Measurements from ENCODE around the gene SMG1. TPM values are rescaled to one million over a fixed set of nuclear protein-coding genes. Genes with fewer than 3 reads are reported as not detected.
A peak's percentile ranks its signal among the peaks of the same experiment; 100 is the strongest.
"Not testable (repeated sequence)": the region's sequence is repeated elsewhere in the genome, so short reads cannot be mapped to it uniquely, and the experiment has no call there.

The SMG1 gene
- total RNA-seq, 2 experiments from 2014 or later = 120 to 127 TPM

GRCh38 chr16:18877259-18877658, 48.9 kb downstream of the SMG1 start:
- POLR2A ChIA-PET = not testable (repeated sequence)

GRCh38 chr16:18876301-18876700, 49.9 kb downstream of the SMG1 start:
- POLR2A ChIA-PET, H3K4me3 Mint-ChIP-seq: not testable (repeated sequence)

More at GRCh38 chr16:18877259-18877658, 48.9 kb downstream of the SMG1 start:
- H3K27ac Mint-ChIP-seq; H3K9me3 Mint-ChIP-seq; H3K4me3 ChIP-seq (ENCODE audit: low read length); H3K4me3 Mint-ChIP-seq; ATAC-seq (ENCODE audit: poor library complexity); H3K27me3 Mint-ChIP-seq; H3K27me3 ChIP-seq (ENCODE audit: control insufficient read depth in 1 of 2, insufficient read depth in 2 of 2, low read length in 2 of 2); intact Hi-C loops (cut with DNase I, micrococcal nuclease); H3K9me3 ChIP-seq (ENCODE audit: control insufficient read depth in 1 of 2, insufficient read depth in 1 of 2, low read length in 2 of 2); H3K4me1 ChIP-seq (ENCODE audit: insufficient read depth, low read length); DNase-seq; H3K27ac ChIP-seq (ENCODE audit: low read depth in 1 of 2, low read length in 2 of 2); H3K4me1 Mint-ChIP-seq (ENCODE audit: low read depth): not testable (repeated sequence)
- H3K36me3 Mint-ChIP-seq (ENCODE audit: low read depth) = peaks cover 59% of the 10 kb centered on the region
- CTCF ChIA-PET = interaction anchor here (0.6 kb wide), 1 partner anchor 192 kb away, joined by 3 read pairs; no protein-coding TSS in a partner anchor
- H3K36me3 ChIP-seq (ENCODE audit: insufficient read depth, low read length) = peaks cover 30% of the 10 kb centered on the region

GRCh38 chr16:18869043-18869771, 57.0 kb downstream of the SMG1 start:
- H3K4me3 ChIP-seq (ENCODE audit: low read length); H3K27ac Mint-ChIP-seq; H3K9me3 ChIP-seq (ENCODE audit: control insufficient read depth in 1 of 2, insufficient read depth in 1 of 2, low read length in 2 of 2); H3K27me3 ChIP-seq (ENCODE audit: control insufficient read depth in 1 of 2, insufficient read depth in 2 of 2, low read length in 2 of 2); POLR2A ChIA-PET; H3K4me3 Mint-ChIP-seq; CTCF ChIA-PET; H3K9me3 Mint-ChIP-seq; H3K27me3 Mint-ChIP-seq; H3K27ac ChIP-seq (ENCODE audit: low read depth in 1 of 2, low read length in 2 of 2); intact Hi-C loops (cut with DNase I, micrococcal nuclease); H3K4me1 ChIP-seq (ENCODE audit: insufficient read depth, low read length); ATAC-seq (ENCODE audit: poor library complexity); H3K4me1 Mint-ChIP-seq (ENCODE audit: low read depth): not testable (repeated sequence)
- peak in 1 of 14 experiments; percentile 13 for DNase-seq
- peaks cover 36% of the 10 kb centered on the region for H3K36me3 ChIP-seq (ENCODE audit: insufficient read depth, low read length)
- peaks cover 72% of the 10 kb centered on the region for H3K36me3 Mint-ChIP-seq (ENCODE audit: low read depth)

More at GRCh38 chr16:18876301-18876700, 49.9 kb downstream of the SMG1 start:
- DNase-seq; H3K27ac ChIP-seq (ENCODE audit: low read depth in 1 of 2, low read length in 2 of 2); ATAC-seq (ENCODE audit: poor library complexity); intact Hi-C loops (cut with DNase I, micrococcal nuclease); H3K9me3 Mint-ChIP-seq; H3K9me3 ChIP-seq (ENCODE audit: control insufficient read depth in 1 of 2, insufficient read depth in 1 of 2, low read length in 2 of 2); H3K27me3 Mint-ChIP-seq; H3K27ac Mint-ChIP-seq; H3K4me1 Mint-ChIP-seq (ENCODE audit: low read depth); CTCF ChIA-PET; H3K4me1 ChIP-seq (ENCODE audit: insufficient read depth, low read length); H3K4me3 ChIP-seq (ENCODE audit: low read length); H3K27me3 ChIP-seq (ENCODE audit: control insufficient read depth in 1 of 2, insufficient read depth in 2 of 2, low read length in 2 of 2): not testable (repeated sequence)
- H3K36me3 Mint-ChIP-seq (ENCODE audit: low read depth) = peaks cover 59% of the 10 kb centered on the region
- H3K36me3 ChIP-seq (ENCODE audit: insufficient read depth, low read length) = peaks cover 22% of the 10 kb centered on the region

- H3K27ac ChIP-seq (ENCODE audit: low read depth in 1 of 2, low read length in 2 of 2); DNase-seq; H3K4me3 Mint-ChIP-seq; H3K4me1 Mint-ChIP-seq (ENCODE audit: low read depth); POLR2A ChIA-PET; H3K9me3 Mint-ChIP-seq; H3K4me1 ChIP-seq (ENCODE audit: insufficient read depth, low read length); intact Hi-C loops (cut with DNase I, micrococcal nuclease); CTCF ChIA-PET; H3K27me3 ChIP-seq (ENCODE audit: control insufficient read depth in 1 of 2, insufficient read depth in 2 of 2, low read length in 2 of 2); H3K27ac Mint-ChIP-seq; H3K27me3 Mint-ChIP-seq; H3K4me3 ChIP-seq (ENCODE audit: low read length); H3K9me3 ChIP-seq (ENCODE audit: control insufficient read depth in 1 of 2, insufficient read depth in 1 of 2, low read length in 2 of 2); ATAC-seq (ENCODE audit: poor library complexity): not testable (repeated sequence)
- peaks cover 49% of the 10 kb centered on the region for H3K36me3 ChIP-seq (ENCODE audit: insufficient read depth, low read length)
- H3K36me3 Mint-ChIP-seq (ENCODE audit: low read depth) = peaks cover 73% of the 10 kb centered on the region
Observed at GRCh38 chr16:18866277-18866823, 59.9 kb downstream of the SMG1 start.

- H3K27me3 Mint-ChIP-seq; H3K4me3 ChIP-seq (ENCODE audit: low read length); H3K9me3 Mint-ChIP-seq; POLR2A ChIA-PET; H3K9me3 ChIP-seq (ENCODE audit: control insufficient read depth in 1 of 2, insufficient read depth in 1 of 2, low read length in 2 of 2); H3K4me1 Mint-ChIP-seq (ENCODE audit: low read depth); intact Hi-C loops (cut with DNase I, micrococcal nuclease); DNase-seq; H3K4me3 Mint-ChIP-seq; H3K27ac ChIP-seq (ENCODE audit: low read depth in 1 of 2, low read length in 2 of 2); H3K27me3 ChIP-seq (ENCODE audit: control insufficient read depth in 1 of 2, insufficient read depth in 2 of 2, low read length in 2 of 2); H3K4me1 ChIP-seq (ENCODE audit: insufficient read depth, low read length); ATAC-seq (ENCODE audit: poor library complexity); CTCF ChIA-PET: not testable (repeated sequence)
- peaks cover 37% of the 10 kb centered on the region for H3K36me3 ChIP-seq (ENCODE audit: insufficient read depth, low read length)
- H3K36me3 Mint-ChIP-seq (ENCODE audit: low read depth) = peaks cover 68% of the 10 kb centered on the region
- peak overlapping the region; percentile 58 for H3K27ac Mint-ChIP-seq
Observed at GRCh38 chr16:18862891-18863290, 63.3 kb downstream of the SMG1 start.
